Measurements from ENCODE around the gene GXYLT2.
A peak's percentile ranks its signal among the peaks of the same experiment; 100 is the strongest.

GXYLT2 gene

DNA sequence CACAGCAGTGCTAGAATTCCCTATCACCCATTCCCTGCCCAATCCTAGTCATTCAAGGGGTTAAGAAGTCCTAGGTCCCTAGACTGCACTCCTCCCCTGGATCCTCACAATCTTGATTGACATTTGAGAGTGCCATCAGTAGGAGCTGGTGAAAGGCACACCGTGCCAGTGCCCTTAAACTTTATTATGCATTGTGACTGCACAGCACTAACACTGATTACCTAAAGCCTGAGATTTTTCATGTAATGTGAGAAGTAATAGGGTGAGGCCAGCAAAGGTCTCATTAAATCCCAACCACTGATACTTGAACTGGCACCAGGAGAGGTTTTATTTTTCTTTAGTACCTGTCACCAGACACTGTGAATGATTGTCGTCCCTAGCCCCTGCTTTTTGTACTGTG, 16.3 kb downstream of the GXYLT2 start:
- H2BK15ac ChIP-seq (replicated peaks; ENCODE audit: low read depth) = no peak overlapping the region
- no peak overlapping the region for H2BK120ac ChIP-seq (ENCODE audit: low read depth, low read length)
- H4K5ac ChIP-seq (ENCODE audit: low read length) = no peak overlapping the region
- H3K4me3 ChIP-seq (ENCODE audit: low read length) = no peak overlapping the region
- H3K27me3 ChIP-seq (ENCODE audit: insufficient read depth, low read length, poor library complexity) = no peaks in the 10 kb centered on the region
- H2BK5ac ChIP-seq (ENCODE audit: low read length) = no peak overlapping the region
- no peak overlapping the region for H4K8ac ChIP-seq (ENCODE audit: low read depth, low read length)
- H3K4me1 ChIP-seq (ENCODE audit: control insufficient read depth, low read depth, low read length) = no peaks in the 10 kb centered on the region
- H3K18ac ChIP-seq (ENCODE audit: low read length) = no peak overlapping the region
- no peak overlapping the region for H3K9ac ChIP-seq (ENCODE audit: low read length)
- H3K4ac ChIP-seq (ENCODE audit: low read depth, low read length) = no peak overlapping the region
- no CpG with 5 or more reads among the region's 2 CpGs for WGBS (ENCODE audit: extremely low coverage, insufficient coverage, low lambda C conversion rate)
- H3K4me2 ChIP-seq (ENCODE audit: low read length) = no peak overlapping the region
- DNase-seq = no peak
- no peak overlapping the region for H3K23ac ChIP-seq (ENCODE audit: low read length)
- no peaks in the 10 kb centered on the region for H3K79me2 ChIP-seq (ENCODE audit: control insufficient read depth, insufficient read depth, low read length)
- H3K56ac ChIP-seq (ENCODE audit: low read length) = no peak overlapping the region
- H2AK5ac ChIP-seq (ENCODE audit: low read length) = no peak overlapping the region
- no peaks in the 10 kb centered on the region for H3K79me1 ChIP-seq (ENCODE audit: low read length)
- no peak overlapping the region for H3K27ac ChIP-seq (ENCODE audit: low read depth, low read length)
- no peaks in the 10 kb centered on the region for H3K36me3 ChIP-seq (ENCODE audit: control insufficient read depth, insufficient read depth, low read length)

- H3K23ac ChIP-seq (ENCODE audit: low read length) = no peak overlapping the region
- H2AK5ac ChIP-seq (ENCODE audit: low read length) = no peak overlapping the region
- no peaks in the 10 kb centered on the region for H3K79me1 ChIP-seq (ENCODE audit: low read length)
- H3K4ac ChIP-seq (ENCODE audit: low read depth, low read length) = no peak overlapping the region
- no CpG with 5 or more reads among the region's 6 CpGs for WGBS (ENCODE audit: extremely low coverage, insufficient coverage, low lambda C conversion rate)
- no peaks in the 10 kb centered on the region for H3K27me3 ChIP-seq (ENCODE audit: insufficient read depth, low read length, poor library complexity)
- no peak overlapping the region for H2BK15ac ChIP-seq (replicated peaks; ENCODE audit: low read depth)
- H2BK5ac ChIP-seq (ENCODE audit: low read length) = no peak overlapping the region
- no peak overlapping the region for H3K4me3 ChIP-seq (ENCODE audit: low read length)
- H3K4me1 ChIP-seq (ENCODE audit: control insufficient read depth, low read depth, low read length) = no peaks in the 10 kb centered on the region
- H3K36me3 ChIP-seq (ENCODE audit: control insufficient read depth, insufficient read depth, low read length) = no peaks in the 10 kb centered on the region
- H2BK120ac ChIP-seq (ENCODE audit: low read depth, low read length) = no peak overlapping the region
- H3K9ac ChIP-seq (ENCODE audit: low read length) = no peak overlapping the region
- DNase-seq = no peak
- H4K5ac ChIP-seq (ENCODE audit: low read length) = no peak overlapping the region
- no peak overlapping the region for H3K4me2 ChIP-seq (ENCODE audit: low read length)
- no peaks in the 10 kb centered on the region for H3K79me2 ChIP-seq (ENCODE audit: control insufficient read depth, insufficient read depth, low read length)
- H3K27ac ChIP-seq (ENCODE audit: low read depth, low read length) = no peak overlapping the region
- H3K56ac ChIP-seq (ENCODE audit: low read length) = no peak overlapping the region
- no peak overlapping the region for H3K18ac ChIP-seq (ENCODE audit: low read length)
- no peak overlapping the region for H4K8ac ChIP-seq (ENCODE audit: low read depth, low read length)
Measured at GRCh38 chr3:72906154-72906553, 18.3 kb downstream of the GXYLT2 start.

GRCh38 chr3:72907131-72907711, 19.4 kb downstream of the GXYLT2 start:
- Histone ChIP-seq H2AK5ac (ENCODE audit: low read length) (no peak overlapping the region), H3K4me1 (ENCODE audit: control insufficient read depth, low read depth, low read length) (no peaks in the 10 kb centered on the region), H3K79me2 (ENCODE audit: control insufficient read depth, insufficient read depth, low read length) (no peaks in the 10 kb centered on the region), H3K9ac (ENCODE audit: low read length) (no peak overlapping the region), H3K56ac (ENCODE audit: low read length) (no peak overlapping the region), H3K4ac (ENCODE audit: low read depth, low read length) (no peak overlapping the region), H3K18ac (ENCODE audit: low read length) (no peak overlapping the region), H2BK5ac (ENCODE audit: low read length) (no peak overlapping the region), H3K27ac (ENCODE audit: low read depth, low read length) (no peak overlapping the region), H3K36me3 (ENCODE audit: control insufficient read depth, insufficient read depth, low read length) (no peaks in the 10 kb centered on the region), H2BK15ac (replicated peaks; ENCODE audit: low read depth) (no peak overlapping the region), H2BK120ac (ENCODE audit: low read depth, low read length) (no peak overlapping the region), H3K4me2 (ENCODE audit: low read length) (no peak overlapping the region), H3K27me3 (ENCODE audit: insufficient read depth, low read length, poor library complexity) (no peaks in the 10 kb centered on the region), H4K8ac (ENCODE audit: low read depth, low read length) (no peak overlapping the region), H3K4me3 (ENCODE audit: low read length) (no peak overlapping the region), H3K79me1 (ENCODE audit: low read length) (no peaks in the 10 kb centered on the region), H4K5ac (ENCODE audit: low read length) (no peak overlapping the region), H3K23ac (ENCODE audit: low read length) (no peak overlapping the region)
- WGBS (ENCODE audit: extremely low coverage, insufficient coverage, low lambda C conversion rate) = no CpG with 5 or more reads among the region's 4 CpGs
- DNase-seq = no peak

DNA sequence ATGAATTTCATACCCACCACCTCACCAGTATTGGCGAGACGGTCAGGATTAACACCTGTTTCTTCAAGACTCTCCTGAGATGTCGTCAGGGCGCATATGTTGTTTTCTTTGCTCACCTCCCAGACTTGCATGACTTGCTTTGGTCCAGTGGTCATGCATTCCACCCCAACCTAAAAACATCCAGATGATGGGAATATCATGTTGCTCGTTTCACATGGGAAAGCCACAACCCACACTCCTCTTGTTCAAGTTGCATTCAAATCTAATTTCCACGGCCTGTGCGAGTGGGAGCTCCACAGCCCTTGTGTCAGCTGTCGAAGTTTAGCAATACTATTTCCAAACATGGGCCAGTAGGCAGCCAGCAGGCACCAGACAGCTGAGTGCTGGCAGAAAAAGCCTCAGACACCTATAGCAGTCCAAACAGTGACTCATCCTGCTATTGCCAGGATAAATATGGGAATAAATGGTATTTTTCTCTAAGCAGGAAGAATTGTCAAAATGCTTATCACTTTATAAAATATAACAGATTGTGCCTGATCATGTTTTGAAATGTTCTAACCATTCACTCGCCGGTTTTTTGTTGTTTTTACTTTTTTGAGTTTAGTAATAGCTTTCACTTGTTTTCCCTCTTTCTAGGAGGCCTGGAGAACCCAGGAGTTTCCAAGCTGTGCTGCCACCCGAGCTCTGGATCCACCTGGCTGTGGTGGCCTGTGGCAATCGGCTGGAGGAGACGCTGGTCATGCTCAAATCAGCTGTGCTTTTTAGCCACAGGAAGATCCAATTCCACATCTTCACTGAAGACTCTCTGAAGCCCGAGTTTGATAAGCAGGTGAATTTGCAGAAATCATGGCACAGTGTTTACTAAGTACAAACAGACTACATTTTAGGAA, 20.1 kb downstream of the GXYLT2 start:
- DNase-seq = no peak
- H3K79me1 ChIP-seq (ENCODE audit: low read length) = no peaks in the 10 kb centered on the region

DNA sequence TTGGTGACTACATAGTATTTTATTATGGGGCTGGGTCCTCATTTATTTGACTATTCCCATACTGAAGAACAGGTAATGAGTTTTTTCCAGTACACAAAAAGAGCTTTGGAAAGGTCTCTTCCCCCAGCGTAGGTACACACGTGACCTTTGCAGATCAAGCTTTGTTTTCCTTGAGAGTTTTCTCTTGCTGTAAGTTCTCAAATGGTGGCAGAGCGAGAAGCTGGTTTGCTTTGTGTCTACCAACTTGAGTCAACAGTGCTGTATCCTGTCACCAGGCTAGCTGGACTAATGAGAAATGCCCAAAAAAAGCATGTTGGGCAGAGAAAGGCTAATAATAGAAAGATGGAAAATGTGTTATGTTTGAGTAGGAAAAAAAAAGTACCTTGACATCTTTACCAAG, 21.7 kb downstream of the GXYLT2 start:
- no CpG with 5 or more reads among the region's 3 CpGs for WGBS (ENCODE audit: extremely low coverage, insufficient coverage, low lambda C conversion rate)
- no peak overlapping the region for H3K27ac ChIP-seq (ENCODE audit: low read depth, low read length)
- no peaks in the 10 kb centered on the region for H3K79me2 ChIP-seq (ENCODE audit: control insufficient read depth, insufficient read depth, low read length)
- no peak overlapping the region for H2AK5ac ChIP-seq (ENCODE audit: low read length)
- no peak overlapping the region for H2BK120ac ChIP-seq (ENCODE audit: low read depth, low read length)
- H4K8ac ChIP-seq (ENCODE audit: low read depth, low read length) = no peak overlapping the region
- no peaks in the 10 kb centered on the region for H3K36me3 ChIP-seq (ENCODE audit: control insufficient read depth, insufficient read depth, low read length)
- no peak for DNase-seq
- H4K5ac ChIP-seq (ENCODE audit: low read length) = no peak overlapping the region
- no peak overlapping the region for H3K4me3 ChIP-seq (ENCODE audit: low read length)
- H3K18ac ChIP-seq (ENCODE audit: low read length) = no peak overlapping the region
- H3K56ac ChIP-seq (ENCODE audit: low read length) = no peak overlapping the region
- H2BK5ac ChIP-seq (ENCODE audit: low read length) = no peak overlapping the region
- H3K79me1 ChIP-seq (ENCODE audit: low read length) = no peaks in the 10 kb centered on the region
- no peak overlapping the region for H3K9ac ChIP-seq (ENCODE audit: low read length)
- H3K4ac ChIP-seq (ENCODE audit: low read depth, low read length) = no peak overlapping the region
- H3K4me1 ChIP-seq (ENCODE audit: control insufficient read depth, low read depth, low read length) = no peaks in the 10 kb centered on the region
- no peaks in the 10 kb centered on the region for H3K27me3 ChIP-seq (ENCODE audit: insufficient read depth, low read length, poor library complexity)
- no peak overlapping the region for H2BK15ac ChIP-seq (replicated peaks; ENCODE audit: low read depth)
- no peak overlapping the region for H3K4me2 ChIP-seq (ENCODE audit: low read length)
- no peak overlapping the region for H3K23ac ChIP-seq (ENCODE audit: low read length)

More for the DNA sequence above, 20.1 kb downstream of the GXYLT2 start:
- Histone ChIP-seq H3K9ac (ENCODE audit: low read length) (no peak overlapping the region), H3K79me2 (ENCODE audit: control insufficient read depth, insufficient read depth, low read length) (no peaks in the 10 kb centered on the region), H3K27me3 (ENCODE audit: insufficient read depth, low read length, poor library complexity) (no peaks in the 10 kb centered on the region), H4K8ac (ENCODE audit: low read depth, low read length) (no peak overlapping the region), H3K4me2 (ENCODE audit: low read length) (no peak overlapping the region), H3K4me3 (ENCODE audit: low read length) (no peak overlapping the region), H3K23ac (ENCODE audit: low read length) (peak overlapping the region; percentile 38), H2BK5ac (ENCODE audit: low read length) (no peak overlapping the region), H3K4ac (ENCODE audit: low read depth, low read length) (no peak overlapping the region), H3K4me1 (ENCODE audit: control insufficient read depth, low read depth, low read length) (no peaks in the 10 kb centered on the region), H4K5ac (ENCODE audit: low read length) (no peak overlapping the region), H3K56ac (ENCODE audit: low read length) (no peak overlapping the region), H3K18ac (ENCODE audit: low read length) (no peak overlapping the region), H2BK120ac (ENCODE audit: low read depth, low read length) (no peak overlapping the region), H2BK15ac (replicated peaks; ENCODE audit: low read depth) (no peak overlapping the region), H3K27ac (ENCODE audit: low read depth, low read length) (no peak overlapping the region), H3K36me3 (ENCODE audit: control insufficient read depth, insufficient read depth, low read length) (no peaks in the 10 kb centered on the region), H2AK5ac (ENCODE audit: low read length) (no peak overlapping the region)
- WGBS (ENCODE audit: extremely low coverage, insufficient coverage, low lambda C conversion rate) = no CpG with 5 or more reads among the region's 14 CpGs
